GM12878 (cell line): ENCODE data around the gene MARCHF10. TPM values are rescaled to one million over a fixed set of nuclear protein-coding genes. Genes with fewer than 3 reads are reported as not detected.

ENCODE experiments used
- ATAC-seq: fragments of 200-7000 bp; cut with Tn5 transposase; 3 replicates; pipeline ENCODE4 v1.9.1; 2020; ENCODE audit warnings: mild to moderate bottlenecking, moderate library complexity
- BruUV-seq: library from RNA; stranded (reverse); fragments of 400-500 nt; replicated peaks from 2 replicates; lab custom pipeline; 2021; lab: Mats Ljungman, UMichigan
- CTCF ChIA-PET: fragments of 300-600 bp; sonication (Branson Sonifier 250); formaldehyde crosslinking; extraction: SDS; loops from one replicate; lab custom pipeline; 2021; ENCODE audit warnings: inconsistent platforms; lab: Yijun Ruan, JAX
- POLR2A ChIA-PET: fragments of 350-600 bp; formaldehyde crosslinking; extraction: SDS; loops from one replicate; lab custom pipeline; 2021; ENCODE audit warnings: inconsistent platforms; lab: Charles Lee
- RAD21 ChIA-PET: fragments of 300-600 bp; sonication (Branson Sonifier 250); formaldehyde crosslinking; loops from one replicate; lab custom pipeline; 2023; ENCODE audit warnings: antibody characterized with exemption; ENCODE audit not compliant: unreplicated experiment; lab: Charles Lee
- SMC1A ChIA-PET: fragments of 300-600 bp; sonication (Branson Sonifier 250); formaldehyde crosslinking; loops from one replicate; lab custom pipeline; 2023; ENCODE audit not compliant: unreplicated experiment, uncharacterized antibody; lab: Charles Lee
- DNase-seq: peaks from one replicate; pipeline ENCODE4 v3.0.0-alpha.2; 2011; ENCODE audit warnings: low read depth, low spot score
- FAIRE-seq: peaks from 3 replicates; lab custom pipeline; 2011; peaks lifted over from hg19 to GRCh38; lab: Jason Lieb, UNC
- H2AFZ ChIP-seq: 2 replicates; pipeline ENCODE4 v1.6.0; 2011; ENCODE audit warnings: low read depth, low read length, control low read depth; ENCODE audit not compliant: control insufficient read depth
- H3K27ac ChIP-seq: 2 replicates; pipeline ENCODE4 v1.5.1; 2011; ENCODE audit warnings: control low read depth; ENCODE audit not compliant: control insufficient read depth, insufficient read depth
- H3K27me3 ChIP-seq, 2 experiments: replicated peaks in 1 of 2; 2 replicates each; pipeline versions ENCODE4 v1.6.0 to v1.6.1; 2011; ENCODE audit warnings: low read length in 1 of 2; ENCODE audit not compliant: control insufficient read depth in 2 of 2, insufficient read depth in 2 of 2
- H3K36me3 ChIP-seq, 2 experiments: 2 replicates each; pipeline ENCODE4 v1.5.1; 2011; ENCODE audit warnings: low read length in 1 of 2; ENCODE audit not compliant: control insufficient read depth in 2 of 2, insufficient read depth in 2 of 2
- H3K4me1 ChIP-seq: 2 replicates; pipeline ENCODE4 v1.6.1; 2011; ENCODE audit warnings: mild to moderate bottlenecking, low read length, moderate library complexity, mixed read lengths; ENCODE audit not compliant: control insufficient read depth, insufficient read depth
- H3K4me2 ChIP-seq: 2 replicates; pipeline ENCODE4 v1.6.0; 2011; ENCODE audit warnings: control low read depth; ENCODE audit not compliant: control insufficient read depth, insufficient read depth
- H3K4me3 ChIP-seq: fragments of 200-600 bp; sonication (generic); 2 replicates; pipeline ENCODE4 v1.5.1; 2016
- H3K79me2 ChIP-seq: 2 replicates; pipeline ENCODE4 v1.6.0; 2011; ENCODE audit warnings: low read length; ENCODE audit not compliant: control insufficient read depth, insufficient read depth
- H3K9ac ChIP-seq: 2 replicates; pipeline ENCODE4 v1.8.0; 2011; ENCODE audit warnings: low read length, control low read depth, mixed read lengths; ENCODE audit not compliant: control insufficient read depth, insufficient read depth
- H3K9me3 ChIP-seq: replicated peaks from 3 replicates; pipeline ENCODE4 v1.5.1; 2011; ENCODE audit warnings: mild to moderate bottlenecking, low read length; ENCODE audit not compliant: control insufficient read depth, insufficient read depth
- H4K20me1 ChIP-seq: 2 replicates; pipeline ENCODE4 v1.6.0; 2011; ENCODE audit not compliant: control insufficient read depth, insufficient read depth
- CBX3 ChIP-seq: fragments of 200-600 bp; sonication (generic); IDR thresholded peaks from 2 replicates; pipeline ENCODE4 v1.6.1; 2016; ENCODE audit warnings: low read depth, borderline replicate concordance
- EGR1 ChIP-seq, 2 experiments: IDR thresholded peaks; 1 replicate in 1 of 2; 2 replicates in 1 of 2; pipeline ENCODE4 v1.6.1; 2011 to 2012; ENCODE audit warnings: low read depth in 2 of 2, low read length in 2 of 2, borderline replicate concordance in 1 of 2, mild to moderate bottlenecking in 1 of 2, moderate library complexity in 1 of 2
- ELK1 ChIP-seq: IDR thresholded peaks from 2 replicates; pipeline ENCODE4 v1.6.1; 2012; ENCODE audit warnings: low read depth, low read length, improper control_type of control experiment
- GATAD2B ChIP-seq: fragments of 450-650 bp; conservative IDR thresholded peaks from 2 replicates; pipeline ENCODE4 v1.6.1; 2017; ENCODE audit warnings: low read depth, mild to moderate bottlenecking, moderate library complexity
- HDAC2 ChIP-seq: fragments of 200-600 bp; sonication (generic); IDR thresholded peaks from 2 replicates; pipeline ENCODE4 v1.6.1; 2017
- KLF5 ChIP-seq: fragments of 450-650 bp; IDR thresholded peaks from 2 replicates; pipeline ENCODE4 v1.6.1; 2014; ENCODE audit warnings: mild to moderate bottlenecking; ENCODE audit not compliant: partially characterized antibody
- MEF2A ChIP-seq: IDR thresholded peaks from 2 replicates; pipeline ENCODE4 v1.6.1; 2011; ENCODE audit warnings: low read depth, mild to moderate bottlenecking, low read length, moderate library complexity; ENCODE audit not compliant: insufficient read depth
- MTA2 ChIP-seq: fragments of 450-650 bp; IDR thresholded peaks from 2 replicates; pipeline ENCODE4 v1.6.1; 2016; ENCODE audit warnings: low read depth, mild to moderate bottlenecking, moderate library complexity
- NFYA ChIP-seq: IDR thresholded peaks from 2 replicates; pipeline ENCODE4 v1.6.1; 2011; ENCODE audit warnings: low read depth, mild to moderate bottlenecking, low read length, improper control_type of control experiment, borderline replicate concordance
- NFYB ChIP-seq: IDR thresholded peaks from 2 replicates; pipeline ENCODE4 v1.6.1; 2011; ENCODE audit warnings: low read depth, mild to moderate bottlenecking, low read length, improper control_type of control experiment, moderate library complexity; ENCODE audit not compliant: insufficient read depth
- RCOR1 ChIP-seq: conservative IDR thresholded peaks from 2 replicates; pipeline ENCODE4 v1.6.1; 2012; ENCODE audit warnings: low read depth, low read length, improper control_type of control experiment
- SIX5 ChIP-seq: IDR thresholded peaks from 2 replicates; pipeline ENCODE4 v1.6.1; 2011; ENCODE audit warnings: mild to moderate bottlenecking, low read depth, low read length, moderate library complexity; ENCODE audit not compliant: severe bottlenecking
- SRF ChIP-seq, 2 experiments: IDR thresholded peaks; 2 replicates each; pipeline ENCODE4 v1.6.1; 2011; ENCODE audit warnings: low read depth in 2 of 2, low read length in 2 of 2, mild to moderate bottlenecking in 1 of 2, moderate library complexity in 1 of 2
- SUPT20H ChIP-seq: IDR thresholded peaks from 2 replicates; pipeline ENCODE4 v1.6.1; 2011; ENCODE audit warnings: low read depth, mild to moderate bottlenecking, low read length, moderate library complexity, borderline replicate concordance; ENCODE audit not compliant: control insufficient read depth
- WRNIP1 ChIP-seq: IDR thresholded peaks from 2 replicates; pipeline ENCODE4 v1.6.1; 2011; ENCODE audit warnings: low read depth, low read length, improper control_type of control experiment, borderline replicate concordance
- ZZZ3 ChIP-seq: IDR thresholded peaks from 2 replicates; pipeline ENCODE4 v1.6.1; 2011; ENCODE audit warnings: low read depth; ENCODE audit not compliant: control insufficient read depth, insufficient read length
- WGBS: methylation state at CpG from one replicate; pipeline ENCODE4 v1.1.6; 2016; ENCODE audit warnings: low lambda C conversion rate; ENCODE audit not compliant: insufficient replicate concordance, insufficient coverage; ENCODE audit errors: missing lambda C conversion rate; 5-methylcytosine and 5-hydroxymethylcytosine counted together
- in situ Hi-C: fragments of 300-500 bp; cut with MboI; formaldehyde crosslinking; loops from 9 replicates; pipeline ENCODE4 v1.14.3; 2018; ENCODE audit warnings: mixed read lengths
- intact Hi-C: fragments of 100-400 bp; cut with micrococcal nuclease; formaldehyde crosslinking; loops from one replicate; pipeline ENCODE4 v1.14.2; 2022; ENCODE audit not compliant: unreplicated experiment
- polyA plus RNA-seq, 11 experiments: library from polyadenylated mRNA; depleted of rRNA in 4 of 11; unstranded in 6 of 11; stranded (reverse) in 5 of 11; fragments of >200 nt; fragmentation: Nextera tagmentation in 4 of 11; fragmentation: Illumina TruSeq in 1 of 11; extraction: Ambion mirVana in 4 of 11; extraction: Trizol in 1 of 11; gene quantifications; 1 replicate in 1 of 11; 2 replicates in 10 of 11; pipeline versions ENCODE4 v1.2.1 to v1.2.3, GENCODE V29; 2011 to 2016; ENCODE audit warnings: inconsistent platforms in 2 of 11, missing spikeins in 2 of 11, low read depth in 1 of 11
- total RNA-seq, 4 experiments: library from RNA; depleted of rRNA in 3 of 4; stranded (reverse); fragments of >200 nt in 3 of 4; fragmentation: Illumina TruSeq in 1 of 4; extraction: Trizol in 1 of 4; gene quantifications; 2 replicates each; pipeline versions ENCODE4 v1.2.1 to v1.2.3, GENCODE V29; 2013 to 2021

The MARCHF10 gene
- total and polyA plus RNA-seq, 10 of the 15 experiments (the other 5 are each of a cell fraction or from before 2014, with no cell fraction given) = 0.11 to 0.24 TPM; not detected in 8

- no peaks in the 10 kb centered on the region for H3K79me2 ChIP-seq
- ChIA-PET POLR2A (no interaction called here), RAD21 (no interaction called here), SMC1A (no interaction called here), CTCF (no interaction called here)
- no peaks in the 10 kb centered on the region for H3K36me3 ChIP-seq
- no peak overlapping the region for H2AFZ ChIP-seq
- 64% methylated on average over 10 of the region's 10 CpGs for WGBS
- no peaks in the 10 kb centered on the region for H3K4me1 ChIP-seq
- FAIRE-seq (no peak), DNase-seq (no peak), ATAC-seq (no peak)
- no peaks in the 10 kb centered on the region for H3K9me3 ChIP-seq
- no peak overlapping the region for H3K9ac ChIP-seq
- intact Hi-C loops (no loop called here), in situ Hi-C loops (no loop called here)
- H3K4me3 ChIP-seq = no peak overlapping the region
- H3K27ac ChIP-seq = no peak overlapping the region
- no peaks in the 10 kb centered on the region for H3K27me3 ChIP-seq
- H4K20me1 ChIP-seq = no peaks in the 10 kb centered on the region
- BruUV-seq = no TSS peak
- TF ChIP-seq GATAD2B (no peak), RCOR1 (no peak), CBX3 (no peak), EGR1 (IDR thresholded peaks at IDR 0.05; ENCODE audit: borderline replicate concordance in 1 of 2, low read depth in 2 of 2, low read length in 2 of 2) (no peak), SRF (IDR thresholded peaks at IDR 0.05; ENCODE audit: low read depth in 2 of 2, low read length in 2 of 2) (no peak)
- no peak overlapping the region for H3K4me2 ChIP-seq
Measured at GRCh38 chr17:62678214-62678919, 129.7 kb downstream of the MARCHF10 start.

GRCh38 chr17:62676952-62677596, 131.0 kb downstream of the MARCHF10 start:
- WGBS = 77% methylated on average over 11 of the region's 18 CpGs
- Histone ChIP-seq H3K4me1 (no peaks in the 10 kb centered on the region), H3K4me3 (no peak overlapping the region), H3K36me3 (no peaks in the 10 kb centered on the region), H2AFZ (no peak overlapping the region), H3K9ac (no peak overlapping the region), H4K20me1 (peaks cover 2% of the 10 kb centered on the region; the same call in 1 of the 2 replicates), H3K27ac (no peak overlapping the region), H3K9me3 (no peaks in the 10 kb centered on the region)
- CTCF ChIA-PET = no interaction called here
- in situ Hi-C loops = no loop called here
- ATAC-seq = no peak
- intact Hi-C loops = no loop called here
- FAIRE-seq = no peak
- SMC1A ChIA-PET = no interaction called here
- no peak for DNase-seq
- POLR2A ChIA-PET = no interaction called here
- no peak for TF ChIP-seq ELK1
- no peak for TF ChIP-seq SIX5
- no peak for TF ChIP-seq KLF5
- TF ChIP-seq SUPT20H = no peak
- no peak for TF ChIP-seq WRNIP1
- TF ChIP-seq NFYB = no peak
- TF ChIP-seq HDAC2 = no peak
- no peak for TF ChIP-seq MTA2
- no peak for TF ChIP-seq ZZZ3
- no peak for TF ChIP-seq NFYA
- no peak for TF ChIP-seq MEF2A
- TF ChIP-seq, all 136 proteins: peak for 0
- no TSS peak for BruUV-seq
- H3K27me3 ChIP-seq = no peaks in the 10 kb centered on the region
- RAD21 ChIA-PET = no interaction called here
- H3K79me2 ChIP-seq = no peaks in the 10 kb centered on the region
- no peak overlapping the region for H3K4me2 ChIP-seq
